T-helper 2 cell treated with Interferon-gamma antibody and Interleukin-4, amounts not matched to agents 5 μg/mL and 100 μg/mL, for 36 hours (primary cell): Measurements from ENCODE around the gene HLCS.

Source experiments
- DNase-seq: peaks from one replicate; pipeline ENCODE4 v3.0.0; 2021; ENCODE audit warnings: low spot score
- H3K27ac Mint-ChIP-seq: one replicate; pipeline ENCODE4 v1.8.0; 2021; ENCODE audit warnings: mild to moderate bottlenecking, mixed read lengths
- H3K27me3 Mint-ChIP-seq: one replicate; pipeline ENCODE4 v1.8.0; 2021; ENCODE audit warnings: low read depth, mixed read lengths
- H3K36me3 Mint-ChIP-seq: one replicate; pipeline ENCODE4 v1.8.0; 2021; ENCODE audit warnings: low read depth, mixed read lengths
- H3K4me1 Mint-ChIP-seq: one replicate; pipeline ENCODE4 v1.8.0; 2021; ENCODE audit warnings: low read depth, mixed read lengths
- H3K4me3 Mint-ChIP-seq: one replicate; pipeline ENCODE4 v1.8.0; 2022; ENCODE audit warnings: mild to moderate bottlenecking, moderate library complexity, mixed read lengths
- H3K9me3 Mint-ChIP-seq: one replicate; pipeline ENCODE4 v1.8.0; 2021; ENCODE audit warnings: mixed read lengths

Gene HLCS

DNA sequence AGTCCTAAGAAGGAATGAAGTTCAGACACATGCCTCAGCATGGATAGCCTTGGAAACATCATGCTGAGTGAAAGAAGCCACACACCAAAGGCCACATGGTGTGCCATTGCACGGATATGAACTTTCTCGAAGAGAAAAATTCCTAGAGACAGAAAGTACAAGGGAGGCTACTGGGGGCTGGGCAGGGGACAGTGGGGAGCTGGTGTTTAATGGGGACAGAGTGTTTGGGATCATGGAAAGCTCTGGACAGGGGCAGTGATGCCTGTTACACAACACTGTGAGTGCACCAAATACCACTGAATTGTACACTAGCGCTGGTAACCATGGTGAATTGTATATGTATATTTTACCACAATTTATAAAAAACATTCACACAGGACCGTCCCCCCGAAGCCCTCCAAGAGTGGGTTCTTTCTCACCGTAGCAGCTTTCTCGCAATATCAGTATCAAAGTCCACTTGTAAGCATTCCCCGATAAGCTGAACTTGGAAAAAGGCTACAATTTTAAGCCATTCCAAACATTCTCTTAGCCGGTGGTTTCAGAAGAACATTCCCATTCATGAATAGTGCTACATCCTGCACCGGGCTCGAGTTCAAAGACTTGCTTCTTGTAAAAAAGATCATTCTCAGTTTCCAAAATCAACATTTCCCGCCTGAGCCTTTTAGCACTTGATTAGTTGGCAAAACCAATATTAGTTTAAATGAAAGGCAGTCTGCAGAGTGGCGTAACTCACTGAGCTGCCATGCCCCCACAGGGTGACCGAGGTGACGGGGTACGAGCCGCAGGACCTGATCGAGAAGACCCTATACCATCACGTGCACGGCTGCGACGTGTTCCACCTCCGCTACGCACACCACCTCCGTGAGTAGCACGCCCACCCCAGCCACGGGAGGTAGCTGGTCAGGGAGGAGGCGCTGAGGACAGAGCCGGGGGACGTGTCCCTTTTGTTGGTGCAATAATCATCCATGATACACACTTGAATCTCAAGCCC is 235.9 kb downstream of the HLCS start:
- Mint-ChIP-seq H3K36me3 (no peaks in the 10 kb centered on the region), H3K9me3 (no peaks in the 10 kb centered on the region), H3K27me3 (no peaks in the 10 kb centered on the region), H3K4me3 (no peak overlapping the region), H3K4me1 (no peaks in the 10 kb centered on the region), H3K27ac (no peak overlapping the region)
- no peak for DNase-seq

DNA sequence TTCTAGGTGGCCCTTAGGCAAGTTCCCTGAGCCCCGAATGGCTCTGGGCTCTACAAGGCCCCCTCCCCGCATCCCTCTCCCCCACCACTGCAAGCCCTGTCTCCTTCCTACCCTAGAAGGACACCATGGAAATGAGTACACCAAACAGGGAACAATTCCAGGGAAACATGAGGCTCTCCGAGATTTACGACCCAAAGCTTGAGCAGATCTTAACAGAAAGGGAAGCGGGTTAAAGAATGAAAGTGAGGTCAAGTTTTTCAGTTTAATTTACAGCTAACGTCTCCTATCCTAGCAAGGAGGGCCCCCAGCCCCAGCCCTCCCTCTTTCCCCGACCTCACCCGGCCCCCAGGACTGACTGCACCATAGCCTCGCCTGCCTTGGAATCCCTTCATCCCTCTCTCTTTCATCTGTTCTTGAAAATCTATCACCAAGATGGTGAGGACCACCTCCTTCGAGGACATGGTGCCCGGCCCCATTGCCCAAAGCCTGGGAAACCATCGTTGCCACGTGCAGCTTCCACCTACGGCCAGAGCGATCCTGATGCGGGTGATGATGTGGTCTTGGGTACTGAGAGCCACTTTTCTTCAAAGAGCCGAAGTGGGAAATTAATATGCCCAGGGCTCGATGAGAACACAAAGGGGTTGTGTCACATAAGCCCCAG is 237.0 kb downstream of the HLCS start:
- no peak overlapping the region for H3K27ac Mint-ChIP-seq

DNA sequence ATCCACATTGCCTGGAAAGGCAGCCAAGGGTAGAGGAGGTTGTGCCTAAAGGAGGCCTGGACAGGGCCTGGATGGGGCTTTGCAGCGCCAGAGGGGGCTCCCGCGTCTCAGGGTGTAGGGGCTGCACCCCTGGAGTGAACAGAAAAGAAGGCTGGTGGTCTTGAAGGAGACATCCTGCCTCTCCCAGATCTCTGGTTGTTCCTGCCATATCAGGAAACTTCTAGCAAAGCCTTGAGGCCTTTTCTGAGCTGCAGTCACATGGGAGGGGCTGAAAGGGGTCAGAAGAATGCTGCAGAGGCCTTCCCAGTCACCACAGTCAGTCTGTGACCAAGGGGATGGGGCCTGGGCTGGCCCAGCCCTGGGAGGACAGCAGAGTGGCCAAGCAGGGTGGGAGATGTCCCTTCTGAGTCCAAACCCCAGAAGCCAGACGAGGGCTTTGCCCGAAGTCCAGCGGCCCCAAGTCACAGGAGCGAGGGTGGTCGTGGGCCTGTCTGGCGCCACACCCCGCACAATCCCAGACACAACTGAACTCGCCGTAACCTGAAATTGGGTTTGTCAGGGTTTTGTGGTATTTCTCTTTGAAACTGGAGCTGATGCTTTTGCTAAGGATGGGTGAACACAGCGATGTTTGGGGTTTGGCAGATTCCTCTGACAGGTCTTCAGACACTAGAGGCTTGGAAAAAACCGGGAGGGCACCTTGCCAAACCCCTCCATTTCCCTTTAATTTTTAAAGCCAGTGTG is 237.9 kb downstream of the HLCS start:
- Mint-ChIP-seq H3K27me3 (no peaks in the 10 kb centered on the region), H3K9me3 (no peaks in the 10 kb centered on the region)

More for the DNA sequence above, 237.0 kb downstream of the HLCS start:
- Mint-ChIP-seq H3K36me3 (no peaks in the 10 kb centered on the region), H3K4me1 (no peaks in the 10 kb centered on the region), H3K9me3 (no peaks in the 10 kb centered on the region), H3K4me3 (no peak overlapping the region), H3K27me3 (no peaks in the 10 kb centered on the region)
- no peak for DNase-seq

DNA sequence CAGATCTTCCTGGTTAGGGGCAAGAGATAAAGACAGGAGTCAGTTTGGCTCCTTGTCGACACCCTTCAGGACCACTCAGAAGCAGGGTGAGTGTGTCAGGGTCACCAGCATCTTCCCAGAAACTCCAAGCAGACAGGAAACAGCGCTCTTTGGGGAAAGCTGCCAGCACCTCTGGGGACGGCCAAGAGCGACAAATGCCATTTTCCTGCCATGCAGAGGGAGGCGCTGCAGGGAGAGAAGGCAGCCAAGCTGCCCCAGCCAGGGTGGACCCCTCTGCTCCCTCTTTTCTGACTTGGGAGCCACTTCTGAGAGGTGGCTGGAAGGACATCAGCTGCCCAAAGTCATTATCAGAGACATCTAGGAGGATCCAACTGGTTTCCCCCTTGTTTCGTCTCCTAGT is 238.6 kb downstream of the HLCS start:
- Mint-ChIP-seq H3K27ac (no peak overlapping the region), H3K4me1 (no peaks in the 10 kb centered on the region), H3K27me3 (no peaks in the 10 kb centered on the region), H3K9me3 (no peaks in the 10 kb centered on the region), H3K4me3 (no peak overlapping the region), H3K36me3 (no peaks in the 10 kb centered on the region)
- no peak for DNase-seq

More for the DNA sequence above, 237.9 kb downstream of the HLCS start:
- no peak for DNase-seq
- no peak overlapping the region for H3K4me3 Mint-ChIP-seq
- H3K4me1 Mint-ChIP-seq = no peaks in the 10 kb centered on the region
- H3K36me3 Mint-ChIP-seq = no peaks in the 10 kb centered on the region
- no peak overlapping the region for H3K27ac Mint-ChIP-seq

DNA sequence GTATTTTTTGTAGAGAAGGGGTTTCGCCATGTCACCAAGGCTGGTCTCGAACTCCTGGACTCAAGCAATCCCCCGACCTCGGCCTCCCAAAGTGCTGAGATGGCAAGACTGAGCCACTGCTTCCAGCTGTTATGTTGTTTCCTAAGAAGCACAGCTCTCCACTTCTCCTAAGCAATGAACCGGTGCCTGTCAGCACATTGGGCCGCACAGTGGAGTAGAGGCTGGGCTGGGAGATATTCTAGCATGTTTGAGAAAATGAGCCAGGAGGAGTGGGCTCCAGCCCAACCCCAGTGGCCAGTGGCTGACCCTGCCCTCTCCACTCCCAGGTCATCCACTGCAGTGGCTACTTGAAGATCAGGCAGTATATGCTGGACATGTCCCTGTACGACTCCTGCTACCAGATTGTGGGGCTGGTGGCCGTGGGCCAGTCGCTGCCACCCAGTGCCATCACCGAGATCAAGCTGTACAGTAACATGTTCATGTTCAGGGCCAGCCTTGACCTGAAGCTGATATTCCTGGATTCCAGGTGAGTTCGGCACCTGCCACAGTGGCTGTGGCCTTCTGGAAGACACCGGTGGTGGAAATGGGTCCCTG is 240.6 kb downstream of the HLCS start:
- H3K36me3 Mint-ChIP-seq = no peaks in the 10 kb centered on the region
- H3K4me1 Mint-ChIP-seq = no peaks in the 10 kb centered on the region
- no peak overlapping the region for H3K27ac Mint-ChIP-seq
- no peaks in the 10 kb centered on the region for H3K27me3 Mint-ChIP-seq
- DNase-seq = no peak
- no peaks in the 10 kb centered on the region for H3K9me3 Mint-ChIP-seq
- no peak overlapping the region for H3K4me3 Mint-ChIP-seq

DNA sequence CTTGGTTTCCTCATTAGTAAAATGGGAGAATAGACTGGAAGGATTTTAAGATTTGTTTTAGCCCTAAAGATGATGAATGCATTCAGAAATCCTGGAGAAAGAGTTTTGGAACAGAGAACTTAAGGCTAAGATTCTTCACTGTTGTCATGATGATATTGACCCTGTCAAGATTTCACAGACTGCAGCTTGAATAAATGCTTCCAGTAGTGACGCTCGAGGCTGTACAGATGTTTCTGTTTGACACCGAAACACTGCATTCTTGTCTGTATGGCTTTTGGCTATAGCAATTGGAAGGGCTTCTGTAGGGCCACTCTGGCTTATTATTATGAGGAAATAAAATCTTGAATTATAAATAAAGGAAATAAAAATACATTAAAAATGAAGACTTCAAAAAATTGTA is 241.8 kb downstream of the HLCS start:
- no peaks in the 10 kb centered on the region for H3K4me1 Mint-ChIP-seq
- DNase-seq = no peak
- H3K36me3 Mint-ChIP-seq = no peaks in the 10 kb centered on the region
- no peak overlapping the region for H3K27ac Mint-ChIP-seq
- H3K4me3 Mint-ChIP-seq = no peak overlapping the region
- H3K9me3 Mint-ChIP-seq = no peaks in the 10 kb centered on the region
- peaks cover 3% of the 10 kb centered on the region for H3K27me3 Mint-ChIP-seq

DNA sequence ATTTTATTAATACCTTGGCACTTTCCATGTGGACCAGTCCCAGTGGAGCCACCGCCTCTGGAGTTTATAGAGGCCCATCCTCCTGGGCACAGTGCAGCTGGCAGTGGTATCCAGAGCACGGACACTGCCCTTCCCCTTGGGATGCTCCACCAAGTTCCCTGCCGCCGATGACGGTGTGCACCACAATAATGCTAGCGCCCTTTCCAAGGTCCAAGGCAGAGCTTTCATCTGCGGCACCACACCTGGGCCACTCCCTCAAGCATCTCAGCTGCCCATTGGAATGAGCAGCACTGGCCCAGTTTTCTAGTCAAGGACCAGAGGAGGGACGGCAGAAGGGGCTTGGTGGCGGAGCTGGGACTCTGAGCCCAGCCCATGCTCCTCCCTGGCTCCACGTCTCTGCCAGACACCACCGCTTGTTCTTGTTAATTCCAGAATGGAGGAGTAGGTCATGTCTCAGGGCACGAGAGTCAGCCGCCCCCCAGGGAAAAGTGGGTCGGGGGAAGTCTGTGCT is 243.0 kb downstream of the HLCS start:
- H3K27ac Mint-ChIP-seq = no peak overlapping the region
- DNase-seq = no peak
- no peaks in the 10 kb centered on the region for H3K4me1 Mint-ChIP-seq
- H3K27me3 Mint-ChIP-seq = peaks cover 3% of the 10 kb centered on the region
- no peaks in the 10 kb centered on the region for H3K36me3 Mint-ChIP-seq
- no peak overlapping the region for H3K4me3 Mint-ChIP-seq
- no peaks in the 10 kb centered on the region for H3K9me3 Mint-ChIP-seq

DNA sequence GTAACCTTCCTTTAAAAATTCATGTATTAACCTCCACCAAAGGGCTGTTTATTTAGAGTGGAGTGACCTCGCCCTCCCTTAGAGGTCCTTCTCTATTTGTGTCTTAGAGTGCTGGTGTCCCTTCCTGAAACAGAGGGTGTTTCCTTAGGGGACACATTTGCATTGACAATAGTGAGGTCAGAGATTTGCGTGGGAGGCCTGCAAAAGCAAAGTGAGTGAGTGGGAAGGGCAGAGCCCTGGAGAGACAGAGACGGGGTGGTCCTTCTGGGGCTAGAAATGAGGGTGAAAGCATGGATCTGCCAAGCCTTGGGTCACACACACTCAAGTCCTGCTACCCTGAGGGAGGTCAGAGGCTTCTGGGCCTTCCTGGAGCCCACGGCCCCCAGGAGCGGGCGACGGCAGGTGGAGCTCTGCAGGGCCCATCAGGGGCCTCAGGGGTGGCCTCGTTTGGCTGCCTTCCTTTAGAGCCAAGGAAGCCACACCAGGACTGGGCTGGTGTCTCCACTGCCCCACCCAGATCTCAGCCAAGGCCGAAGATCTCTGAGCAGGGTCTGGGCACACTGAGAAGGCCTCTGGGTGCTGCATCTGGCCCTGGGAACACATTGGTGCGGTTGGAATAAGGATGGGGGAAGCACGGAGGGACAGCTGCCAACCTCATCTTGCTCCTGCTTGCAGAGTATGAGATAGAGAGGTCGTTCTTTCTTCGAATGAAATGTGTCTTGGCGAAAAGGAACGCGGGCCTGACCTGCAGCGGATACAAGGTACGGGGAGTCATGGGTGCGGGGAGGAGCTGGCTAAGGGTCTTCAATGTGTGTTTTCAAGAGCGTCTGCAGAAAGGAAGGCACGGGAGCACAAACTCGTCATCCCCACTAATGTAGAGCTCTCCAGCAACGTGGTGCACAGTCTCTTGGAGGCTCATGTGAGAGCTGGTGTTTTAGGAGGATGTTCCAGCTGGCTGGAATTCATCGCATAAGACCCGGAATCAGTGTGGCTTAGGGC is 243.8 kb downstream of the HLCS start:
- no peak overlapping the region for H3K27ac Mint-ChIP-seq
- H3K36me3 Mint-ChIP-seq = no peaks in the 10 kb centered on the region
- H3K4me1 Mint-ChIP-seq = no peaks in the 10 kb centered on the region
- no peak for DNase-seq
- no peaks in the 10 kb centered on the region for H3K9me3 Mint-ChIP-seq
- H3K27me3 Mint-ChIP-seq = peaks cover 3% of the 10 kb centered on the region
- no peak overlapping the region for H3K4me3 Mint-ChIP-seq

DNA sequence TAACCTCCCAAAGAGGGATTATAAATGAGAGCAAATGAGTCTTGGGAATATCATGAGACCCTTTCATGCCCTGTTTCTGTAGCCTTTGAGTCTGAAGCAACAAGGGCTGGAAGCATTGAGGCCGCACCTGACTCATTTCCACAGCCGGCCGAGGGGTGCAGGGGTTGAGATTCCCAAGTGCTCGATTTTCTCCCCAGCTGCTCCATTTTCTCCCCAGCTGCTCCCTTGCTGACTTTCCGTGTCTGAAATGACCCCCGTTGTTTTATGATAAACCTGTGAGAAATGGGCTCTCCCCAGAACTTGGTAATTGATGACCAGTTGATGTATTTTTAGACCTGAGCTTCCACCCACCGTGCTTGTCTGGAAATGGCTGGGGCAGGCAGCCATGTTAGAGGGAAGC is 244.7 kb downstream of the HLCS start:
- Mint-ChIP-seq H3K36me3 (no peaks in the 10 kb centered on the region), H3K4me3 (no peak overlapping the region), H3K4me1 (no peaks in the 10 kb centered on the region), H3K27ac (no peak overlapping the region), H3K9me3 (no peaks in the 10 kb centered on the region), H3K27me3 (peaks cover 3% of the 10 kb centered on the region)
- DNase-seq = no peak

DNA sequence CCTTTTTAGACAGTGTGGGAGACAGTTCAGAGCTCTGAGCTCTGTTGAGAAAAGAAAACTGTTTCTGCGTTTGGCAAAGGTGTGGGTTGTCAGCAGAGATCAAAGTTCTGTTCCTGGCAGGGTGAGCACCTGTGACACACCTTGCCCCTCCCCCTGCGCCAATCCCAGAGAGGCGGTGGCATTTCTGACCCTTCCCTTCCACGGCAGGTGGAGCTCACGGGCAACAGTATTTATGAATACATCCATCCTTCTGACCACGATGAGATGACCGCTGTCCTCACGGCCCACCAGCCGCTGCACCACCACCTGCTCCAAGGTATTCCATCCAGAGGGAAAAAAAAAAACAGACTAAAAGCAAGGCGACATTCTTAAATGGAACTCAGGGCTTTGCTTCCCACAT is 246.9 kb downstream of the HLCS start:
- no peak overlapping the region for H3K27ac Mint-ChIP-seq
- H3K4me3 Mint-ChIP-seq = no peak overlapping the region
- peaks cover 22% of the 10 kb centered on the region for H3K27me3 Mint-ChIP-seq
- H3K9me3 Mint-ChIP-seq = no peaks in the 10 kb centered on the region
- H3K36me3 Mint-ChIP-seq = no peaks in the 10 kb centered on the region
- H3K4me1 Mint-ChIP-seq = no peaks in the 10 kb centered on the region
- DNase-seq = no peak

DNA sequence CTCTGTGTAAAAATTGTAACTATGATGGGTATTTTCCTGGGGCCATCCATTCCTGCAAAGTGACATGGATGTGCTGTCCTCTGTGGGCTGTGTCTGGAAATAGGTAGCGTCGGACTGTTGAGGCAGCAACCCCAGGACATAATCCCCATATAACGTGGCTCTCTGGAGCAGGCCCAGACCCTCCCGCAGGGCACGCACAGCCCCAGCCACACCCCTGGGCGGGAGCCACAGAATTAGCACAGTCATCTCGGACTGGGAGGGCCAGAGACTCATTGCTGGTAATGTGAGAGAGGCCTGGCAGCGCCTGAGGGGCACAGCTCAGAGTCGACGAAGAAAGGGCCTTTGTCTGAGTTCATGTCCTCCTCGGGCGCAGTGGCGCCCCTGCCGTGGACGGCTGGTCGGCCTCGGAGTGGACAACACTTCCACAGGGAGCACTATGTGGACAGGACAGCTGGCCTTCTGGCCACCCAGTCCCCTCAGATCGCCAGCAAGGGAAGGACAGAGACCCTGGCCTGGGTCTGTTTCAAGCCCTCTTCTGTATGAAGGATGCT is 247.4 kb downstream of the HLCS start:
- no peak for DNase-seq
- H3K36me3 Mint-ChIP-seq = no peaks in the 10 kb centered on the region
- H3K27me3 Mint-ChIP-seq = peaks cover 26% of the 10 kb centered on the region
- no peaks in the 10 kb centered on the region for H3K4me1 Mint-ChIP-seq
- H3K4me3 Mint-ChIP-seq = no peak overlapping the region
- H3K9me3 Mint-ChIP-seq = no peaks in the 10 kb centered on the region
- no peak overlapping the region for H3K27ac Mint-ChIP-seq

DNA sequence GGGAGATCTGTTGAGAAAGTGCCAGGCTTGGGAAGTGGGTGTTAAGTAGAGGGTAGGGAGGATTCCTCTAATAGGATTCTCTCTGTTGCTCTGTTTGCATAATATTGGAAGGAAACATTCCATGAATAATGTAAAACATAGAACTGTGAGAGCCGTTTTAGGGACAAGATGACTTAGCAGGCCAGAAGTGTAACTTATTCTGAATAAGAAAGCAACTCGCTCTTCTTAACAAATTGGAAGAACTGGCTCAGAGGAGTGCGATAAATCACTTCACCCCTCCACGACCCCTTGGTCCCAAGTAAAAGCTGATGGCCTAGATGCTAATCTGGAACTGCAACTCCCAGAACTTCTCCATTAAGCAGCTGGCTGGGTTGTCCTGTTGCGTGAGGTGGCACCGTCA is 248.5 kb downstream of the HLCS start:
- no peak for DNase-seq
- H3K27ac Mint-ChIP-seq = no peak overlapping the region
- no peaks in the 10 kb centered on the region for H3K4me1 Mint-ChIP-seq
- H3K9me3 Mint-ChIP-seq = no peaks in the 10 kb centered on the region
- no peak overlapping the region for H3K4me3 Mint-ChIP-seq
- H3K36me3 Mint-ChIP-seq = no peaks in the 10 kb centered on the region
- H3K27me3 Mint-ChIP-seq = peaks cover 37% of the 10 kb centered on the region
